OCI-LY7 (cell line): ENCODE data around the gene TM9SF4.

ENCODE experiments used
- EZH2phosphoT487 ChIP-seq: fragments of 200-600 bp; sonication (generic); IDR thresholded peaks from 2 replicates; pipeline ENCODE4 v1.6.1; 2018; ENCODE audit warnings: low read depth, borderline replicate concordance, mild to moderate bottlenecking, mixed run types, antibody characterized with exemption, low read length, moderate library complexity, mixed read lengths
- TF ChIP-seq, protein P1 (sequence below): fragments of 200-600 bp; sonication (generic); conservative IDR thresholded peaks from 2 replicates; pipeline ENCODE4 v1.5.1; 2014; ENCODE audit warnings: mild to moderate bottlenecking, antibody characterized with exemption, low read length, moderate library complexity, mixed read lengths

DNA sequence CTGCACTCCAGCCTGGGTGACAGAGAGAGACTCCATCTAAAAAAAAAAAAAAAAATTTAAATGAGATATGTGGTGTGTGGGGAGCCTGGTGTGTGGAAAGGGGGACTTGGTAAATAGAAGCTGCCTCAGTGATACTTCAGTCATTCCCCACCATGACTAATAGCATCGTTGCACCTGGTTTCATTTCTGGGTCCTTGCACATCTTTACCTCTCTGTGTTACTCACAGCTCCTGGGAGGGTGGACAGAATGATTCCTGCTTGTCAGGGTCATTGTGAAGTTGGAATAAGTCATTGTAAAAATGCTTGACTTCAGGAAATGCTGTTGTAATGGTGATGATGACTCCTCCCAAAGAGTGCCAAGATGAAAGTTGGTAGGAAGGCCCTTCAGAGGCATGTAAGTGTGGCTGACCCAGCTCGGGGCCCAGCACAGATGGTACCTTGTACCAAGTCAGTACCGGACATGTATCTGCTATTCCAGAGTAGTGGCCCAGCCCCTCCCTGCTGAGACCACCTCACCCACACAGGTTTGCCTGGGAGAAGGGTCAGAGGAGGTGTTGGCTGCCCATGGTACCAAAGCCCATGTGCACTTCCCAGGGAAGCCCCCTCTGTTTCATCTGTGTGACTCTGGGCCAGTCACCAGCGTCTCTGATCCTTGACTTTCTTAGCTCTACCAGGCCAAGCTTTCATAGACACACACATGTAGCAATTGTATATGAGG lies 49.6 kb downstream of the TM9SF4 start:
- TF ChIP-seq, protein P1, sequence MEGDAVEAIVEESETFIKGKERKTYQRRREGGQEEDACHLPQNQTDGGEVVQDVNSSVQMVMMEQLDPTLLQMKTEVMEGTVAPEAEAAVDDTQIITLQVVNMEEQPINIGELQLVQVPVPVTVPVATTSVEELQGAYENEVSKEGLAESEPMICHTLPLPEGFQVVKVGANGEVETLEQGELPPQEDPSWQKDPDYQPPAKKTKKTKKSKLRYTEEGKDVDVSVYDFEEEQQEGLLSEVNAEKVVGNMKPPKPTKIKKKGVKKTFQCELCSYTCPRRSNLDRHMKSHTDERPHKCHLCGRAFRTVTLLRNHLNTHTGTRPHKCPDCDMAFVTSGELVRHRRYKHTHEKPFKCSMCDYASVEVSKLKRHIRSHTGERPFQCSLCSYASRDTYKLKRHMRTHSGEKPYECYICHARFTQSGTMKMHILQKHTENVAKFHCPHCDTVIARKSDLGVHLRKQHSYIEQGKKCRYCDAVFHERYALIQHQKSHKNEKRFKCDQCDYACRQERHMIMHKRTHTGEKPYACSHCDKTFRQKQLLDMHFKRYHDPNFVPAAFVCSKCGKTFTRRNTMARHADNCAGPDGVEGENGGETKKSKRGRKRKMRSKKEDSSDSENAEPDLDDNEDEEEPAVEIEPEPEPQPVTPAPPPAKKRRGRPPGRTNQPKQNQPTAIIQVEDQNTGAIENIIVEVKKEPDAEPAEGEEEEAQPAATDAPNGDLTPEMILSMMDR, result no peak
- TF ChIP-seq EZH2phosphoT487, result no peak
